Heart left ventricle (tissue), 16 donors: ENCODE data around the gene LRP1B. TPM values are rescaled to one million over a fixed set of nuclear protein-coding genes. Genes with fewer than 3 reads are reported as not detected.

Experiments
- ATAC-seq, 4 donors: fragments of 200-7000 bp; cut with Tn5 transposase; one replicate each; pipeline ENCODE4 v1.9.1; 2020 to 2022; ENCODE audit warnings: moderate library complexity in 4 of 4, mild to moderate bottlenecking in 3 of 4, moderate number of reproducible peaks in 1 of 4
- DNase-seq, 5 donors: peaks; one replicate each; pipeline ENCODE4 v3.0.0-alpha.2; 2020
- H3K27ac ChIP-seq, 12 donors: fragments of 200-600 bp; sonication (generic) in 4 of 12; one replicate each; pipeline versions ENCODE4 v1.5.0 to v1.8.0; 2016 to 2022; ENCODE audit warnings: mild to moderate bottlenecking in 2 of 12
- H3K27me3 ChIP-seq, 9 donors: fragments of 200-600 bp; sonication (generic) in 2 of 9; one replicate each; pipeline versions ENCODE4 v1.5.1 to v1.8.0; 2016 to 2022; ENCODE audit warnings: mild to moderate bottlenecking in 3 of 9
- H3K36me3 ChIP-seq, 9 donors: fragments of 200-600 bp; sonication (generic) in 2 of 9; one replicate each; pipeline versions ENCODE4 v1.5.0 to v1.8.0; 2018 to 2022; ENCODE audit warnings: mild to moderate bottlenecking in 2 of 9
- H3K4me1 ChIP-seq, 12 donors: fragments of 200-600 bp; sonication (generic) in 4 of 12; one replicate each; pipeline versions ENCODE4 v1.5.0 to v1.8.0; 2016 to 2022; ENCODE audit warnings: mild to moderate bottlenecking in 3 of 12
- H3K4me3 ChIP-seq, 12 donors: fragments of 200-600 bp; sonication (generic) in 4 of 12; one replicate each; pipeline versions ENCODE4 v1.5.0 to v1.8.0; 2017 to 2022; ENCODE audit warnings: mild to moderate bottlenecking in 9 of 12, moderate library complexity in 4 of 12
- H3K9me3 ChIP-seq, 12 donors: fragments of 200-600 bp; sonication (generic) in 4 of 12; one replicate each; pipeline versions ENCODE4 v1.5.0 to v1.8.0; 2016 to 2022; ENCODE audit warnings: mild to moderate bottlenecking in 1 of 12
- POLR2A ChIP-seq, 2 donors: fragments of 450-650 bp; IDR thresholded peaks; one replicate each; pipeline ENCODE4 v1.6.1; 2017; ENCODE audit warnings: antibody characterized with exemption in 2 of 2, mild to moderate bottlenecking in 2 of 2, moderate library complexity in 2 of 2
- WGBS, 4 donors: extraction: QIAGEN DNeasy Blood & Tissue Kit in 2 of 4; methylation state at CpG; one replicate each; pipeline versions ENCODE4 v1.1.5 to v1.1.7; 2013 to 2018; 5-methylcytosine and 5-hydroxymethylcytosine counted together
- intact Hi-C, 10 donors: fragments of 100-400 bp; cut with DNase I; formaldehyde crosslinking; loops; one replicate each; pipeline versions ENCODE4 v1.11.1 to v1.14.2; 2022
- polyA plus RNA-seq, 2 donors: library from polyadenylated mRNA; stranded (reverse); fragments of 200-250 nt; gene quantifications; one replicate each; pipeline ENCODE4 v1.2.3, GENCODE V29; 2013
- total RNA-seq, 9 donors: library from RNA; depleted of rRNA in 2 of 9; stranded (reverse); fragments of >200 nt in 2 of 9; fragmentation: NEBNext Ultra II Directional in 3 of 9; extraction: Animal tissue kit (Norgen Biotek cat#: 25700) in 3 of 9; gene quantifications; one replicate each; pipeline versions ENCODE4 v1.1.0 to v1.2.4, GENCODE V29; 2016 to 2023
- TF ChIP-seq, protein P1 (sequence below), 12 donors: fragments of 200-600 bp; sonication (generic) in 4 of 12; IDR thresholded peaks; one replicate each; pipeline versions ENCODE4 v1.5.0 to v1.8.0; 2018 to 2022; ENCODE audit warnings: antibody characterized with exemption in 12 of 12, mild to moderate bottlenecking in 5 of 12
- donor health status: ischemic (EF 13 %, LVEDD 7.1; RV severe dilation, severe dysfunction).
- donor health status: healthy with polysubstance abuse.
- donor health status: DM: no; HTN: yes; CAD: no.
- donor health status: DM: no; HTN: no; CAD: no.
- donor health status: ischemic (EF 25% LVEDD 6.9; RV normal size, moderate dysfunction).
- donor health status: ischemic (EF 25% LVEDD 5.7; RV mildly dilated, moderate dysfunction).
- donor health status: healthy.
- donor health status: DM: yes; HTN: yes; CAD: no.
- donor health status: ischemic (EF 35%, LVEDD 5.7; RV mildly dilated, moderate dysfunction).
- donor health status: nonischemic (EF 11% LVEDD 7.7; RV severe dilation, severe dysfunction).
- donor health status: DM: yes; HTN: yes; CAD: no.
- donor health status: PGD.
- donor health status: ischemic (EF 29% LVEDD 5.4; RV normal size, mild dysfunction).
- donor health status: nonischemic (EF 23%, LVEDD 6.1; RV moderate dilation, normal function).

The LRP1B gene
- total and polyA plus RNA-seq, 11 donors = 0.01 to 0.19 (median 0.11) TPM; not detected in 2

DNA sequence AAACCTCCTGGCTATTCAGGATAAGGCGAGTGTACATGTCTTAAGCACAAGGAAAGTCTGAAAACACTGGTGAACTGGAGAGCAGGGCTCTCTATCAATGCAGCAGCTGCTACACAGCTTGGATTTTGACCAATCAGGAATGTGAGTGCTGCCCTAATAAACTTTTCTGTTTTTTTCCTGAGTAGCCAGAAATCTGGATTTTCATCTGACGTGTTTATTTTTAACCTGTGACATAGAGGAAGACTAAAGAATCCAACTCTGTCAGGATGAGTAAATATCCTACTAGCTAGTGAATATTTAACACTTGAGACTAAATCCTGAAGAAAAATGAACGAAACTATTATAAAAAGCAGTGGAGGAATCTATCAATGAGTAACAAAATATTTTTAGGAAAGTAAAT, 1638.9 kb downstream of the LRP1B start:
- no peak for ATAC-seq
- Histone ChIP-seq H3K9me3 (no peaks in the 10 kb centered on the region), H3K36me3 (no peaks in the 10 kb centered on the region), H3K27ac (no peak overlapping the region), H3K4me1 (no peaks in the 10 kb centered on the region), H3K27me3 (no peaks in the 10 kb centered on the region), H3K4me3 (no peak overlapping the region)
- no peak for DNase-seq
- 51 to 68% (median 57%) methylated on average over 3 of the region's 3 CpGs for WGBS, 4 donors
- TF ChIP-seq POLR2A (IDR thresholded peaks at IDR 0.05) = no peak
- TF ChIP-seq, protein P1, sequence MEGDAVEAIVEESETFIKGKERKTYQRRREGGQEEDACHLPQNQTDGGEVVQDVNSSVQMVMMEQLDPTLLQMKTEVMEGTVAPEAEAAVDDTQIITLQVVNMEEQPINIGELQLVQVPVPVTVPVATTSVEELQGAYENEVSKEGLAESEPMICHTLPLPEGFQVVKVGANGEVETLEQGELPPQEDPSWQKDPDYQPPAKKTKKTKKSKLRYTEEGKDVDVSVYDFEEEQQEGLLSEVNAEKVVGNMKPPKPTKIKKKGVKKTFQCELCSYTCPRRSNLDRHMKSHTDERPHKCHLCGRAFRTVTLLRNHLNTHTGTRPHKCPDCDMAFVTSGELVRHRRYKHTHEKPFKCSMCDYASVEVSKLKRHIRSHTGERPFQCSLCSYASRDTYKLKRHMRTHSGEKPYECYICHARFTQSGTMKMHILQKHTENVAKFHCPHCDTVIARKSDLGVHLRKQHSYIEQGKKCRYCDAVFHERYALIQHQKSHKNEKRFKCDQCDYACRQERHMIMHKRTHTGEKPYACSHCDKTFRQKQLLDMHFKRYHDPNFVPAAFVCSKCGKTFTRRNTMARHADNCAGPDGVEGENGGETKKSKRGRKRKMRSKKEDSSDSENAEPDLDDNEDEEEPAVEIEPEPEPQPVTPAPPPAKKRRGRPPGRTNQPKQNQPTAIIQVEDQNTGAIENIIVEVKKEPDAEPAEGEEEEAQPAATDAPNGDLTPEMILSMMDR (IDR thresholded peaks at IDR 0.05) = no peak
- intact Hi-C loops = no loop called here

DNA sequence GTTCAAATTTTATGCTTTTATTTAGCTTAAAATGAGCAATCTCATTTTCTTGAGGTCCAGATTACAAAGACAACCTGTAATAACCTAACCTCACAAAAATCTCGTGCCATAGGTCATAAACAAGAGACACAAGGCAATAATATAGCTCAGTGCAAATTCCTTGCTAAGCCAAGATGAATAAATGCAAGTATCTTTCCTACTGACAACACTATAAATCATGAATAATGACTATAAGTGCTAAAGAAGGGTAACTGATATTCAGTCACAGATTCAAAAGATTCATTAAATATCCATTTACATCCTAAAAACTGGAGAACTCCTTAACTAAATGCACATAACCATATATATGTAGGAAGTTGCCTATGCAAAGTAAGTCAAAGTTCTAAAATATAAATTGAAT, 1641.6 kb downstream of the LRP1B start:
- Histone ChIP-seq H3K36me3 (no peaks in the 10 kb centered on the region), H3K27ac (no peak overlapping the region), H3K4me1 (no peaks in the 10 kb centered on the region), H3K9me3 (no peaks in the 10 kb centered on the region), H3K27me3 (no peaks in the 10 kb centered on the region), H3K4me3 (no peak overlapping the region)
- no peak for TF ChIP-seq POLR2A (IDR thresholded peaks at IDR 0.05)
- intact Hi-C loops = no loop called here
- no peak for DNase-seq
- no peak for ATAC-seq
- 50 to 59% (median 55%) methylated on average over 1 of the region's 1 CpG for WGBS, 4 donors

DNA sequence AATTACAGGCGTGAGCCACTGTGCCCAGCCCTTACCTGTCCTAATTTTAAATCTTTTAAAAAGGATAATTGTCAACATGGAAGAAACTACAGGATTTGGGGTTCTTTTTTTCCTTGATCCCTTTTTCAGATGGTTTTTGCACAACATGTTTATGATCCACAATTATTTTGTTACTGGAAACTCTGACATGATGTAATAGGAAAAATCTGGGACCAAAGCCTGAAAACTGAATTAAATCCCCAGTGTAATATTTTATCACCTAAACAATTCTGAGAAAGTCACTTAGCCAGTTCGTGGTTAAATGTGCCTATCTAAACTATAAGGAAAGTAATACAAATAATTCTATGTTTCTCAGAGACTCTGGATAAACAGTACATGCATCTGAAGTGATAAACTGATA, 1649.7 kb downstream of the LRP1B start:
- Histone ChIP-seq H3K27me3 (no peaks in the 10 kb centered on the region), H3K36me3 (no peaks in the 10 kb centered on the region), H3K4me3 (no peak overlapping the region), H3K4me1 (no peaks in the 10 kb centered on the region), H3K27ac (no peak overlapping the region), H3K9me3 (no peaks in the 10 kb centered on the region)
- DNase-seq (no peak), ATAC-seq (no peak)
- 56 to 65% (median 59%) methylated on average over 2 of the region's 2 CpGs for WGBS, 4 donors
- TF ChIP-seq, protein P1 (IDR thresholded peaks at IDR 0.05) = no peak
- no peak for TF ChIP-seq POLR2A (IDR thresholded peaks at IDR 0.05)
- intact Hi-C loops = no loop called here

DNA sequence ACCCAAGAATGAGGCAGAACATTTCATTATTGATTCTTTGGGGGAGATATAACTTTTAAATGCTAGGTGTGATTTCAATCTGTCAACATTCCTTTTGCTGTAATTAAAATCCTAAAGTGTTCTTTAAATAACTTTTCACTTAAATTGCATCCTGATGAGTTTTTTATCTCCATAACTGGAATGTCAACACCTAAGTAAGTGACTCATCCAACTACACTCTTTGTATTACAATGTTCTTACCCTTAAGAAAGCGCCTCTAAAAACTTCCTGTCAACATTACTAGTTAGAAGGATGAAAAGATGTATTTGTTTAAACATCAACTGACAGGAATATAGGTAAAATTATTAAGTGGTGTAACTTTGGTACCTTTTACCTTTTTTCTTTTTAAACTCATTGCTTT, 1657.0 kb downstream of the LRP1B start:
- H3K27me3 ChIP-seq = no peaks in the 10 kb centered on the region
- no peaks in the 10 kb centered on the region for H3K9me3 ChIP-seq
- H3K36me3 ChIP-seq = no peaks in the 10 kb centered on the region
- WGBS, 4 donors = 55 to 65% (median 61%) methylated on average over 1 of the region's 1 CpG
- no peaks in the 10 kb centered on the region for H3K4me1 ChIP-seq
- H3K4me3 ChIP-seq = no peak overlapping the region
- H3K27ac ChIP-seq = no peak overlapping the region
- DNase-seq (no peak), ATAC-seq (no peak)
- TF ChIP-seq, protein P1 (IDR thresholded peaks at IDR 0.05) = no peak
- no peak for TF ChIP-seq POLR2A (IDR thresholded peaks at IDR 0.05)
- intact Hi-C loops = no loop called here

DNA sequence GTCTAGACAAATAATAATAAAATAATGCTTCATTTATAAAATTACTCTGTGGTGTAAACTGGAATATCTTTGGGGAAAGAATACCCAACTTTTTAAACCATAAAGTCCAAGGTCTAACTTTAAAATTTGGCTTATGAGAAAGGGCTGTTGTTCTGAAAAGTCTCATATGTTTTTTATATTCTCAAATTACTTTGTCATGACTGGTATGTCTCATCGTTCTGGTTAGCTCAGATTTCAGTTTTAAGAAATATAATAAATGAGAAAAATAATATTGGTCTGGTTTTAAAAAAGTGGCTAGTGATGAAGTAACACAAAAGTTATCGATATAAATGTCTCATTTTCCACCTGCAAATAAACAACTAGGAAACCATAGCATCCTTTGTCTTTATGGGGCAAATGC, 1658.1 kb downstream of the LRP1B start:
- no peak overlapping the region for H3K27ac ChIP-seq
- ATAC-seq (no peak), DNase-seq (no peak)
- TF ChIP-seq POLR2A (IDR thresholded peaks at IDR 0.05) = no peak
- TF ChIP-seq, protein P1 (IDR thresholded peaks at IDR 0.05) = no peak
- H3K9me3 ChIP-seq = no peaks in the 10 kb centered on the region
- H3K4me3 ChIP-seq = no peak overlapping the region
- intact Hi-C loops = no loop called here
- H3K27me3 ChIP-seq = no peaks in the 10 kb centered on the region
- H3K4me1 ChIP-seq = no peaks in the 10 kb centered on the region
- WGBS, 4 donors = 70 to 75% (median 75%) methylated on average over 2 of the region's 2 CpGs
- H3K36me3 ChIP-seq = no peaks in the 10 kb centered on the region
